ENCODE data around the gene MGME1. TPM values are rescaled to one million over a fixed set of nuclear protein-coding genes. Genes with fewer than 3 reads are reported as not detected.

Gene MGME1
- total RNA-seq, 6 experiments from 2014 or later = 12.7 to 19.2 (median 17.9) TPM

- no peak overlapping the region for H3K27ac Mint-ChIP-seq
- H3K27me3 Mint-ChIP-seq (ENCODE audit: insufficient read depth) = peaks cover 42% of the 10 kb centered on the region
- no peak overlapping the region for H3K4me3 Mint-ChIP-seq
- H3K36me3 Mint-ChIP-seq (ENCODE audit: low read depth) = peaks cover 4% of the 10 kb centered on the region; the same call in 1 of the 2 replicates
- H3K9me3 Mint-ChIP-seq = no peaks in the 10 kb centered on the region; the same call in 1 of the 2 replicates
- no peak for DNase-seq
- TF ChIP-seq CTCF (IDR thresholded peaks at IDR 0.05) = no peak
- no peaks in the 10 kb centered on the region for H3K4me1 Mint-ChIP-seq (ENCODE audit: low read depth)
Measured at GRCh38 chr20:18039063-18039462, 70.2 kb downstream of the MGME1 start.

Other genes starting within 250 kb of the MGME1 start
- 10 to 100 TPM; 69.6 to 97.5 (median 81.8) TPM for gene SNX5, start 224 bp upstream of the MGME1 start, total RNA-seq (2021; fragmentation: NEBNext Ultra II Directional; extraction: Animal tissue kit (Norgen Biotek cat#: 25700))
- not detected for gene OVOL2, start 88.9 kb downstream of the MGME1 start, total RNA-seq (2021; fragmentation: NEBNext Ultra II Directional; extraction: Animal tissue kit (Norgen Biotek cat#: 25700))
- gene KAT14, start 168.8 kb downstream of the MGME1 start, total RNA-seq (2021; fragmentation: NEBNext Ultra II Directional; extraction: Animal tissue kit (Norgen Biotek cat#: 25700)) = 10 to 100 TPM in 2 of 6 experiments, 1 to 10 TPM in 4; 8.9 to 10.3 (median 9.6) TPM
- gene PET117, start 168.8 kb downstream of the MGME1 start, total RNA-seq (2021; fragmentation: NEBNext Ultra II Directional; extraction: Animal tissue kit (Norgen Biotek cat#: 25700)) = 10 to 100 TPM in 5 of 6 experiments, 1 to 10 TPM in 1; 8.9 to 12.8 (median 11.8) TPM

Measured in HFFc6 (cell line).